ENCODE measurements around the gene PLEKHA6.
A peak's percentile ranks its signal among the peaks of the same experiment; 100 is the strongest.

- TF ChIP-seq CTCF (conservative IDR thresholded peaks at IDR 0.05; ENCODE audit: low read depth in 2 of 2) (peak in 1 of 2 experiments; percentile 53; a peak in 2 of 4 replicates), REST (IDR thresholded peaks at IDR 0.05; ENCODE audit: unreplicated experiment) (no peak)
Observed at GRCh38 chr1:204296431-204296988, 63.2 kb downstream of the PLEKHA6 start.

Measured in GM23338 (cell line).